ENCODE results near the gene CLEC9A.

Gene CLEC9A

DNA sequence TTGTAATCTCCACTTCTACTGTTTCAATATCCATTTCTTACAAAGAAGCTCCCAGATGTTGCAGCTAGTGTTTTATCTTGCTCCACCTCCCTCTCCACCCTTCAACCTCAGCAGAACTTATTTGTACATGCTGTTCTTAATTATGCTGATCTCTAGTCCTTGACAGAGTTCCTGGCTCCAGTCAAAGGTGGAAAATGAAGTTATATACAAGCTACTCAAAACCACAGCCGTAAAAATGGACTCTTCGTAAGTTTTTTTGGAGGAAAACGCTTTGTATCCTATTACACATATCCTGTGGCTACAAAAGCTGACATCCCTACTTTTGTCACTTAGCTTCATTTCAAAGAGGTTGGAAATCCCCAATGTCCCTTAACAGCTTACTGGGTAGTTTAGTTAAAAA lies 67.0 kb downstream of the CLEC9A start:
- no peak for TF ChIP-seq EGR1 (IDR thresholded peaks at IDR 0.05)
- TF ChIP-seq, protein P1, sequence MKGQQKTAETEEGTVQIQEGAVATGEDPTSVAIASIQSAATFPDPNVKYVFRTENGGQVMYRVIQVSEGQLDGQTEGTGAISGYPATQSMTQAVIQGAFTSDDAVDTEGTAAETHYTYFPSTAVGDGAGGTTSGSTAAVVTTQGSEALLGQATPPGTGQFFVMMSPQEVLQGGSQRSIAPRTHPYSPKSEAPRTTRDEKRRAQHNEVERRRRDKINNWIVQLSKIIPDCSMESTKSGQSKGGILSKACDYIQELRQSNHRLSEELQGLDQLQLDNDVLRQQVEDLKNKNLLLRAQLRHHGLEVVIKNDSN (IDR thresholded peaks at IDR 0.05): no peak
- TF ChIP-seq, protein P2, sequence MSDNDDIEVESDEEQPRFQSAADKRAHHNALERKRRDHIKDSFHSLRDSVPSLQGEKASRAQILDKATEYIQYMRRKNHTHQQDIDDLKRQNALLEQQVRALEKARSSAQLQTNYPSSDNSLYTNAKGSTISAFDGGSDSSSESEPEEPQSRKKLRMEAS (IDR thresholded peaks at IDR 0.05): no peak
- no peak for TF ChIP-seq TEAD4 (IDR thresholded peaks at IDR 0.05)
- no peak for TF ChIP-seq CEBPB (IDR thresholded peaks at IDR 0.05)
- TF ChIP-seq NFIC (IDR thresholded peaks at IDR 0.05): no peak
- no peak for TF ChIP-seq ZBTB7A (IDR thresholded peaks at IDR 0.05; ENCODE audit: low read depth)
- TF ChIP-seq, protein P3, sequence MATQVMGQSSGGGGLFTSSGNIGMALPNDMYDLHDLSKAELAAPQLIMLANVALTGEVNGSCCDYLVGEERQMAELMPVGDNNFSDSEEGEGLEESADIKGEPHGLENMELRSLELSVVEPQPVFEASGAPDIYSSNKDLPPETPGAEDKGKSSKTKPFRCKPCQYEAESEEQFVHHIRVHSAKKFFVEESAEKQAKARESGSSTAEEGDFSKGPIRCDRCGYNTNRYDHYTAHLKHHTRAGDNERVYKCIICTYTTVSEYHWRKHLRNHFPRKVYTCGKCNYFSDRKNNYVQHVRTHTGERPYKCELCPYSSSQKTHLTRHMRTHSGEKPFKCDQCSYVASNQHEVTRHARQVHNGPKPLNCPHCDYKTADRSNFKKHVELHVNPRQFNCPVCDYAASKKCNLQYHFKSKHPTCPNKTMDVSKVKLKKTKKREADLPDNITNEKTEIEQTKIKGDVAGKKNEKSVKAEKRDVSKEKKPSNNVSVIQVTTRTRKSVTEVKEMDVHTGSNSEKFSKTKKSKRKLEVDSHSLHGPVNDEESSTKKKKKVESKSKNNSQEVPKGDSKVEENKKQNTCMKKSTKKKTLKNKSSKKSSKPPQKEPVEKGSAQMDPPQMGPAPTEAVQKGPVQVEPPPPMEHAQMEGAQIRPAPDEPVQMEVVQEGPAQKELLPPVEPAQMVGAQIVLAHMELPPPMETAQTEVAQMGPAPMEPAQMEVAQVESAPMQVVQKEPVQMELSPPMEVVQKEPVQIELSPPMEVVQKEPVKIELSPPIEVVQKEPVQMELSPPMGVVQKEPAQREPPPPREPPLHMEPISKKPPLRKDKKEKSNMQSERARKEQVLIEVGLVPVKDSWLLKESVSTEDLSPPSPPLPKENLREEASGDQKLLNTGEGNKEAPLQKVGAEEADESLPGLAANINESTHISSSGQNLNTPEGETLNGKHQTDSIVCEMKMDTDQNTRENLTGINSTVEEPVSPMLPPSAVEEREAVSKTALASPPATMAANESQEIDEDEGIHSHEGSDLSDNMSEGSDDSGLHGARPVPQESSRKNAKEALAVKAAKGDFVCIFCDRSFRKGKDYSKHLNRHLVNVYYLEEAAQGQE (IDR thresholded peaks at IDR 0.05; ENCODE audit: low read depth): no peak
- no peak for TF ChIP-seq CREB1 (IDR thresholded peaks at IDR 0.05; ENCODE audit: low read depth)
- no peak for TF ChIP-seq FOXM1 (IDR thresholded peaks at IDR 0.05; ENCODE audit: borderline replicate concordance, low read depth)
- TF ChIP-seq YY1 (IDR thresholded peaks at IDR 0.05; ENCODE audit: low read depth): no peak
- TF ChIP-seq EP300 (IDR thresholded peaks at IDR 0.05; ENCODE audit: borderline replicate concordance): no peak
- TF ChIP-seq TCF12 (IDR thresholded peaks at IDR 0.05; ENCODE audit: low read depth): no peak

DNA sequence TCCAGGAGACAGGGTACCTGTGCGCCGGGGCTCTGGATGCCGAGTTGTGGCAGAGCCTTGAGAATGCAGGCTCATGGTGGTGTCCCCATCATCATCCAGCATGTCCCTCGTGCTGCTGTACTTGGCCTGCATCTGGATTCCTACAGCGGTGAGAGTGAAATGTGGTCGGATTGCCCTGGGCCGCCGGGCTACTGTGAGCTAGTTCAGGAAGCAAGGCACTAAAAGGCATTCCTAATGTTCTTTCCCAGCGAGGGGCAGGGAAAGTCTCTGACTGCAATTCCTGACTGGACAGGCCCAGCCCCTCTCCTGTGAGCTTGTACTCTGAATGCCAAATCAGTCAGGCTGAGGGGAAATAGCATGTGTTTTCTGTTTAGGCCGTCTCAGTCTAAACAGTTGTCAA lies 68.3 kb downstream of the CLEC9A start, which contains the start of gene CLEC1A:
Gene CLEC1A (minus strand): TSS at position 195 of the 400 bp plus-strand sequence. CDS start 63 bp downstream, at position 132.
- no peak for TF ChIP-seq FOXM1 (IDR thresholded peaks at IDR 0.05; ENCODE audit: borderline replicate concordance, low read depth)
- TF ChIP-seq RAD21 (IDR thresholded peaks at IDR 0.05; ENCODE audit: low read depth): no peak

DNA sequence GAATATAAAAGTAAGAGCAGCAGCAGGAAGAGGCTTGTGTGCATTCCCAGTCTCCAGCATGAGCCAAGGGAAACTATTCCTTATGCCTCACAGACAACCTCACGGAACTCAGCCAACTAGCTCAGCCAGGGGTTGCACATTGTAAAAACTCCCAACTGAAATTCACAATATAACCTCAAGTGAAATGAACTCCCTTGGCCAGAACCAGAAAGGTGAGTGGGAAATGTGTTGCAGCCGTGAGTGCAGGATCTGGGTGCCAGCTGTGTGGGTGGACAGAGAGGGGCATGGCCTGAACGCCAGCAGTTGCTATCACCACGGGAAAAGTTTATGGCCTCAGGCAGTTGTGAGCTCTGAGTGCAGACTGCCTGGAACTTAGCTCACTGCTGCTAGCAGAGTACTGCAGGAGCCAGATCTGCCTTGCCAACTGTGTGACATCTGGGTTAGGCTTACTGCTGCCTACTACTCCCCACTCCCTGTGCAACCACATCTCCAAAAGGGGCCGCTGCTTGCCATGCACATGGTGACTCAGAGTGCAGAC lies 70.6 kb downstream of the CLEC9A start:
- TF ChIP-seq ZBTB7A (IDR thresholded peaks at IDR 0.05; ENCODE audit: low read depth): no peak

DNA sequence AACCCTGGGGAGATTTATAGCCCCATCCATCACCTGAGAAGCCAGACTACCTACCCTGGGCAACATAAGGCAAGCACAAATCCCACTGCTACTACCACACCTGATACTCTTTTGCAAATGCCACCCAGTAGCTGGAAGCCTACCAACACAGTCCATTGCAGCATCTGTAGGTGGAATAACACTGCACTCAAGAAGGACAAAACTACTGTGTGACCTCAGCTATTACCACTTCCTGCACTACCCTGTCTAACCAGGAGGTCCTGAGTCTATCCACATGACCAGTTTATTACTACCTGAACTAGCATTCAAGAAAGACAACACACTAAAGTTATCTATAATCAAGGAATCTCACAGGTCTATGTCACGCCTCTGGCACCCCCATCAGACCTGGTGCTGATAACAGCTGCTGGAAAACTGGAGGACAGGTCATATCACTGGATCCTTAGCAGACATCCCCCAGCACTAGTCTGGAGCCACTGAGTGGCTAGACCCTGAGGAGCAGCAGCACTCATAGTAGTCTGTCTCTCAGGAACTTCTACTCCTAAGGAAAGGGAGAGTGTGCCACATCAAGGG lies 71.3 kb downstream of the CLEC9A start:
- TF ChIP-seq CREB1 (IDR thresholded peaks at IDR 0.05; ENCODE audit: low read depth): no peak
- TF ChIP-seq, protein P1 (IDR thresholded peaks at IDR 0.05): no peak
- TF ChIP-seq FOXM1 (IDR thresholded peaks at IDR 0.05; ENCODE audit: borderline replicate concordance, low read depth): no peak
- TF ChIP-seq, protein P3 (IDR thresholded peaks at IDR 0.05; ENCODE audit: low read depth): no peak
- no peak for TF ChIP-seq YY1 (IDR thresholded peaks at IDR 0.05; ENCODE audit: low read depth)
- no peak for TF ChIP-seq EP300 (IDR thresholded peaks at IDR 0.05; ENCODE audit: borderline replicate concordance)
- TF ChIP-seq NFIC (IDR thresholded peaks at IDR 0.05): no peak

DNA sequence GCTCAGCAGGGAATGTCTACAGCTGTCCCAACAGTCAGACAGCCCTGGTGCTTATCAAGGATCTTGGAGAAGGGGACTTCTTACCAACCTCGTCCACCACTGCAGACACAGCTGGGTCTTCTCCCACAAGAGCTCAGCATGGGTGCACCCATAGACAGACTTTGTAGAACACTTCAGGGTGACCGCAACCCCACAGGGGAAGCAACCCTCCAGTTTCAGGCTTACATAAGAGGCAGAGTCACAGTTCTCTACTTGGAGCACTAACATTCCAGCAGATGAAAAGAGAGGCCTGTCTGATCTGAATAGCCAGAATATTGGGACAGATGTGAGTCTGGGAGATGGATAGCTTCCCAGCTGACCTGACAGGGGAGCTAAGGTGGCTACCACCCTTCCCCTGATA lies 71.8 kb downstream of the CLEC9A start:
- TF ChIP-seq EP300 (IDR thresholded peaks at IDR 0.05; ENCODE audit: borderline replicate concordance) (no peak), CEBPB (IDR thresholded peaks at IDR 0.05) (no peak)

DNA sequence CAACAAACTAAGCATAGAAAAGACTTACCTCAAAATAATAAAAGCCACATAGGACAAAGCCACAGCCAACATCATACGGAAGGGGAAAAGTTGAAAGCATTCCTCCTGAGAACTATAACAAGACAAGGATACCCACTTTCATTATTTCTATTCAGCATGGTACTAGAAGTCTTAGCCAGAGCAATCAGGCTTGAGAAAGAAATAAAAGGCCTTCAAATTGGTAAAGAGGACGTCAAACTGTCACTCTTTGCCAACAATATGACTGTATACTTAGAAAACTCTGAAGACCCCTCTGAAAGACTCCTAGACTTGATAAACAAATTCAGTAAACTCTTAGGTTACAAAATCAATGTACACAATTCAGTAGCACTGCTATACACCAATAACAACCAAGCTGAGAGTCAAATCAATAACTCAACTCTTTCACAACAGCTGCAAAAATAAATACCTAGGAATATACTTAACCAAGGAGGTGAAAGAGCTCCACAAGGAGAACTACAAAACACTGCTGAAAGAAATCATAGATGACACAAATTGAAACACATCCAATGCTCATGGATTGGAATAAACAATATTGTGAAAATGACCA lies 79.9 kb downstream of the CLEC9A start:
- TF ChIP-seq, protein P1 (IDR thresholded peaks at IDR 0.05): no peak
- TF ChIP-seq ZBTB7A (IDR thresholded peaks at IDR 0.05; ENCODE audit: low read depth) (no peak), EP300 (IDR thresholded peaks at IDR 0.05; ENCODE audit: borderline replicate concordance) (no peak), TCF12 (IDR thresholded peaks at IDR 0.05; ENCODE audit: low read depth) (no peak), TAF1 (IDR thresholded peaks at IDR 0.05; ENCODE audit: low read depth) (no peak), TEAD4 (IDR thresholded peaks at IDR 0.05) (no peak), YY1 (IDR thresholded peaks at IDR 0.05; ENCODE audit: low read depth) (no peak), CREB1 (IDR thresholded peaks at IDR 0.05; ENCODE audit: low read depth) (no peak), CEBPB (IDR thresholded peaks at IDR 0.05) (no peak), EGR1 (IDR thresholded peaks at IDR 0.05) (no peak), RAD21 (IDR thresholded peaks at IDR 0.05; ENCODE audit: low read depth) (no peak), FOXM1 (IDR thresholded peaks at IDR 0.05; ENCODE audit: borderline replicate concordance, low read depth) (no peak), NFIC (IDR thresholded peaks at IDR 0.05) (no peak)
- TF ChIP-seq, protein P2 (IDR thresholded peaks at IDR 0.05): no peak
- TF ChIP-seq, protein P3 (IDR thresholded peaks at IDR 0.05; ENCODE audit: low read depth): no peak

Measured in Ishikawa (cell line).